ENCODE results near the gene ZNF564.
A peak's percentile ranks its signal among the peaks of the same experiment; 100 is the strongest.
"Not testable (repeated sequence)": the region's sequence is repeated elsewhere in the genome, so short reads cannot be mapped to it uniquely, and the experiment has no call there.

Gene ZNF564

DNA sequence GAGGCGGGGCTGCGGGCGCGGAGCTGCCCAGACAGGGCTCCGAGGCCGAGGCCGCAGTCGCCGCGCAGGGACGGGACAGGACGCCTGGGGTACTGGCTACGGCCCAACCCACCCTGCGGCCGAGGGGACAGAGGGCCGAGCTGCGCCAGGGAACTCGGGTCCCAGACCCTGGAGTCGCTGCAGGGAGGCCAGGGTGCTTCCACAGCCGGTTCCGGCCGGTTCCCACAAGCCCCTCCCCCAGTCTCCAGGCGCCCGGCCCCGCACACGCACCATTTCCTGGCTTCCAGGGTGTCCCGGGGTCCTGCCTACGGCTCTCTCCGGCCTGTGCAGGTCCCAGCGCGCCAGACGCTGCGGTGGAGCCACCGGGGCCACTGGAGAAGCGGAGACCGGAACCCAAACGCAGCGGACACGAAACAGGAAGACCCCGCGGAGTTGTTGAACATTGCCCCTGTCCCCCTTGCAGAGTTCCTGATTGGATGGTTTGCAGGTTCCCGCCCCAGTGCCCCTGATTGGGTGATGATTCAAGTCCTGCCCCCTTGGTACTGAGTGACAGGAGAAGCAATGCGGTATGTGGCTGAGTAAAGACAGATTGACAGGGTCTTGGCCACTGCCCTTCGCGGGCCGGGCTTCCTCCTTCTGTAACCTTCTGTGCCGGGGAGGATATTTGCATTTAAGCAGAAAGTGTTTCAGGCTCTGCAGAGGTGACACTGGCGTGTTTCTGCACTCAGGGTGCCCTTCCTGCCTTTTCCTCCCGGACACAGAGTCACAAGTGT, at the start of gene ZNF564:
Gene ZNF564 (minus strand): TSS at position 423 of the 773 bp plus-strand sequence. CDS start 150 bp downstream, at position 273.
- peak; percentile 93 for DNase-seq

DNA sequence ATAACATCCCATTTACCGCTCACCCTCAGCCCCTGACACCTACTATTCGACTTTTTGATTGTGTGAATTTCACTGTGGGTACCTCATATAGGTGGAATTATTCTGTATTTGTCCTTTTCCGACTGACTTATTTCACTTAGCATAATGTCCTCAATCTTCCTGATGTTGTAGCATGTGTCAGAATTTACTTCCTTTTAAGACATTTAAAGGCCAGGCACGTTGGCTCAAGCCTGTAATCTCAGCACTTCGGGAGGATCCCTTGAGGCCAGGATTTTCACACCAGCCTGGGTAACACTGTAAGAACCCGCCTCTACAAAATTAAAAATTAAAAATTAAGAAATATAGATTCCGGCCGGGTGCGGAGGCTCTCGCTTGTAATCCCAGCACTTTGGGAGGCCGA, 46.3 kb upstream of the ZNF564 start:
- DNase-seq: no peak

GRCh38 chr19:12596927-12597548, 45.8 kb upstream of the ZNF564 start:
- DNase-seq: no peak

DNA sequence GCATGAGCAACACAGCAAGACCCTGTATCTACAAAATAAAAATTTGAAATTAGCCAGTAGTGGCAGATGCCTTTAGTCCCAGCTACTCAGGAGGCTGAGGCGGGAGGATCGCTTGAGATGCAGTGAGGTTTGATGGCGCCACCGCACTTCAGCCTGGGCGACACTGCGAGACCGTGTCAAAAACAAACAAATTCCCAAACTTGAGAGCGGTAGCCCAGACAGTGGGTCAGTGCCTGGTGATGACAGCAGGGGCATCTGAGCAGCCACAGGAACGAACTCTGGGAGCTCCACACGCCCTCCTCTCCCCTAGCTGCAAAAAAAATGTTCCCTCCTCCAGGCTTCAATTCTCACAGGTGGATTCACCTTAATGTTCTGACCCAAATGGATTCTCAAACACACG, 45.2 kb upstream of the ZNF564 start:
- DNase-seq: no peak

DNA sequence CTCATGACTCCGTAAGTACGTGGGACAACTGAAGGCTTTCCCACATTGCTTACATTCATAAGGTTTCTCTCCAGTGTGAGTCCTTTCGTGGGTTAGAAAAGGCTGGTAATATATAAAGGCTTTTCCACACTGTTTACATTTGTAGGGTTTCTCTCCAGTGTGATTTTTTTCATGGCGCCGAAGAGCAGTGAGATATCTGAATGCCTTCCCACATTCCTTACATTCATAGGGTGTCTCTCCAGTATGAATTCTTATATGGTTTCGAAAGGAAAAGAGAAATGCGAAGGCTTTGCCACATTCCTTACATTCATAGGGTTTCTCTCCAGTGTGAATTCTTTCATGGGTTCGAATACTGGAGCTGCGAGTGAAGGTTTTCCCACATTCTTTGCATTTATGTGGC, 29.8 kb upstream of the ZNF564 start:
- DNase-seq: no peak

GRCh38 chr19:12580180-12580694, 29.0 kb upstream of the ZNF564 start:
- DNase-seq: no peak

- no peak for DNase-seq
Observed at GRCh38 chr19:12578641-12579040, 27.4 kb upstream of the ZNF564 start.

DNA sequence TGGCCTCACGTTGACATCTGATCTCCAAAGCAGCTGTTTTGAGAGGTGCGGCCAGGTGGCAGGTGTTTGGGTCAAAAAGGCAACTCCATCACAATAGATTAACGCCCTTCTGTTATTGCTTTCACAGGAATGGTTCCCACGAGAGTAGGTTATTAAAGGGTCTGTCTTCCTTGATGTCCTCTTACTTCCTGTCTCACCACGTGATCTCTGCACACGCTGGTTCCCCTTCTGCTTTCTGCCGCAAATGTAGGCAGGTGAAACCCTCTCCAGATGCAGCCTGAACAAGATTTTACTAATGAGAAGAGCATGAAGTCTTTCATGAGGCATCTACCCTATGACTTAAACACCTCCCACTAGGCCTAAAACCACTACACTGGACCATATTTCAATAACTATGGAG, 22.8 kb upstream of the ZNF564 start:
- peak; percentile 10 for DNase-seq

DNA sequence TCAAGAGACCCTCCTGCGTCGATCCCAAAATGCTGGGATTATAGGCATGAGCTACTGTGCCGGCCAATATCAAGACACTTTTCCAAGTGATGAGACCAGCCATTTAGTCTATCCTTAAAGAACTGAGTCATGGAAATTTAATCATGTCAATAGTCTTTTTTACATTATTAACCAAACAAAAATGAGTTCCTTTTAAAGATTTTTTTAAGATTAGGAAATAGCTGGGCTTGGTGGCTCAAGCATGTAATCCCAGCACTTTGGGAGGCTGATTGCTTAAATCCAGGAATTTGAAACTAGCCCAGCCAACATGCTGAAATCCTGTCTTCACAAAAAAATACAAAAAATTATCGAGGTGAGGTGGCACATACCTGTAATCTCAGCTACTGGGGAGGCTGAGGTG, 16.7 kb upstream of the ZNF564 start:
- no peak for DNase-seq

DNA sequence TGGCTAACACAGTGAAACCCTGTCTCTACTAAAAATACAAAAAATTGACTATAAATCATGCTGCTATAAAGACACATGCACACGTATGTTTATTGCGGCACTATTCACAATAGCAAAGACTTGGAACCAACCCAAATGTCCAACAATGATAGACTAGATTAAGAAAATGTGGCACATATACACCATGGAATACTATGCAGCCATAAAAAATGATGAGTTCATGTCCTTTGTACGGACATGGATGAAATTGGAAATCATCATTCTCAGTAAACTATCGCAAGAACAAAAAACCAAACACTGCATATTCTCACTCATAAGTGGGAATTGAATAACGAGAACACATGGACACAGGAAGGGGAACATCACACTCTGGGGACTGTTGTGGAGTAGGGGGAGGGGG, 15.1 kb upstream of the ZNF564 start:
- not testable (repeated sequence) for DNase-seq

DNA sequence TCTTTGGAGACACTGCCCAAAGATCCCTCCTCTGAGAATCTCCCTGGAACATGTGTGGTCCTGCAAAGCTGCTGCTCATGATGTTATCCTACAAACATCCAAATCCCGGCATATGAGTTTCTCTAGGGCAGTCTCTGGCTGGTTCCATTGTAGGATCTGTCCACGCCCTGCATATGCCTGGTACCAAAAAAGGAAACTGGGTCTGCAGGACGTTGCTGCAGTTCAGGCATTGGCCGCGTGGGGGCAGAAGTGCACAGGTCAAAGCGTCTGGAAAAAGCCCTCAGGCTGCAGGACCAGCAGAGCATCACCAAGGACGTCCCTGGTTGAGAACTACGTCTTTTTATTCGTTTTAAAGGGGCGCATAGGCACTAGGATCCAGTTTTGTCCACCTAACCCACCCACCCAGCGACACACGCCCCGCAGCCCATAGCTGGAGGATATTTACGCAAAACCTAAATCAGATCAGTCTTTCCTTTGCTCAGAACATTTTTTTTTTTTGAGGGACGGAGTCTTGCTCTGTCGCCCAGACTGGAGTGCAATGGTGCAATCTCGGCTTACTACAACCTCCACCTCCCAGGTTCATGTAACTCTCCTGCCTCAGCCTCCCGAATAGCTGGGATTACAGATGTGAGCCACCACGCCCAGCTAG, 12.9 kb upstream of the ZNF564 start:
- peak; percentile 93 for DNase-seq

- DNase-seq: no peak
Observed at GRCh38 chr19:12555456-12555930, 4.2 kb upstream of the ZNF564 start.

- DNase-seq: no peak
Observed at GRCh38 chr19:12546903-12547302, 4.4 kb downstream of the ZNF564 start.

- no peak for DNase-seq
Observed at GRCh38 chr19:12546068-12546467, 5.2 kb downstream of the ZNF564 start.

- no peak for DNase-seq
Observed at GRCh38 chr19:12545267-12545666, 6.0 kb downstream of the ZNF564 start.

GRCh38 chr19:12544401-12544876, 6.8 kb downstream of the ZNF564 start:
- DNase-seq: no peak

- no peak for DNase-seq
Observed at GRCh38 chr19:12543855-12544254, 7.4 kb downstream of the ZNF564 start.

GRCh38 chr19:12527034-12527836, 24.0 kb downstream of the ZNF564 start:
- DNase-seq: no peak

- no peak for DNase-seq
Observed at GRCh38 chr19:12526542-12526941, 24.7 kb downstream of the ZNF564 start.

GRCh38 chr19:12521996-12522395, 29.3 kb downstream of the ZNF564 start:
- no peak for DNase-seq

DNA sequence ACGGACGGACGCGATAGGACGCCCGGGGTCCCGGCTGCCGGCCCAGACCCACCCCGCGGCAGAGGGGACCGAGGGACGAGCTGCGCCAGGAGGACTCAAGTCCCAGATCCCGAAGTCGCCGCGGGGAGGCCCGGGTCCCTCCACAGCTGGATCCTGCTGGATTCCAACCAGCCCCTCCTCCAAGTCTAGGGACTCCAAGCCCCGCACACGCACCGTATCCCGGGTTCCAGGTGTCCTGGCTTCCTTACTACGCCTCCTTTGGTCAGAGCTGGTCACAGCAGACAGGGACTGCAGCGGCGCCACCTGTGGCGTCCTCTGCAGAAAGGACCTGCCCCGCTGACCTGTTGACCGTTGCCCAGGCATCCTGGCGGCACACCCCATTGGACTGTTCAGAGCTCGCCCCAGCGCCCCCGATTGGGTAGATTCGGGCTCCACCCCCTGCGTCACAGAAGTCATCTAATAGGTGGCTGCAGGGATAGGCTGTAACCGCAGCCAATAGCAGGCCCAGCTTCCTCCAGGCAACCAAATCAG, 37.7 kb downstream of the ZNF564 start:
- no peak for DNase-seq

DNA sequence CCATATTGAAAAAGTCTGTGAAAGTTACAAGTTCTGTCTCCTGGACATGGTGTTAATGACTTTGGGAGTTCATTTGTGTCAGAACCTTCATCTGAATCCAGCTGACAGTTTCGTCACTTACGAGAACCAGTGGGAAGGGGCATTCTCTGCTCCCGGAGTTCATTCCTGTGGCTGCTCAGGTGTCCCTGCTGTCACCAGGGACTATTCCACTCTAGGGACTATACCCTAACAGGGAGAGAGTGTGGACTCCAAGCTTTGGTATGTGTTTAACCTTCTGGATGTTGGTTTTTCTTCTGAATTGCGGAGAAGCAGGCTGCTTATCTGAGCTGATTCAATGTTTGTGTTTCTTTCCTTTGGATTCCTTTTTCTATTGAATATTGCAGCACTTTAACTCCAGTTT, 54.2 kb downstream of the ZNF564 start:
- DNase-seq: no peak

Data from CD4-positive, alpha-beta T cell treated with Interleukin-6 for 4 hours (primary cell).